Caco-2 (cell line): ENCODE measurements around the gene ZBTB42. TPM values are rescaled to one million over a fixed set of nuclear protein-coding genes. Genes with fewer than 3 reads are reported as not detected.

Source experiments
- BruUV-seq: library from RNA; stranded (reverse); fragments of 400-500 nt; replicated peaks from 2 replicates; lab custom pipeline; 2021; lab: Mats Ljungman, UMichigan
- CTCF ChIA-PET: fragments of 300-600 bp; sonication (Branson Sonifier 250); formaldehyde crosslinking; loops from one replicate; lab custom pipeline; 2022; ENCODE audit warnings: antibody characterized with exemption; lab: Charles Lee
- POLR2A ChIA-PET: fragments of 300-600 bp; sonication (Branson Sonifier 250); formaldehyde crosslinking; loops from one replicate; lab custom pipeline; 2022; ENCODE audit warnings: antibody characterized with exemption; lab: Charles Lee
- DNase-seq, 2 experiments: peaks; one replicate each; pipeline versions ENCODE4 v3.0.0 to v3.0.0-alpha.2; 2020 to 2022
- H3K27me3 ChIP-seq: replicated peaks from 2 replicates; pipeline ENCODE4 v1.6.0; 2011; ENCODE audit warnings: low read length; ENCODE audit not compliant: control insufficient read depth, insufficient read depth
- H3K36me3 ChIP-seq: 2 replicates; pipeline ENCODE4 v1.5.1; 2011; ENCODE audit warnings: low read length; ENCODE audit not compliant: control insufficient read depth, insufficient read depth
- H3K4me1 ChIP-seq: fragments of 250-450 bp; sonication (Bioruptor Pico); 2 replicates; pipeline ENCODE4 v1.5.1; 2020; ENCODE audit warnings: mild to moderate bottlenecking
- H3K4me3 ChIP-seq: 2 replicates; pipeline ENCODE4 v1.5.1; 2011; ENCODE audit warnings: low read depth, mild to moderate bottlenecking, control low read depth, low read length
- H3K9me3 ChIP-seq: fragments of 250-450 bp; sonication (Bioruptor Pico); 2 replicates; pipeline ENCODE4 v1.5.1; 2020; ENCODE audit warnings: mild to moderate bottlenecking, moderate library complexity
- H3K27ac Mint-ChIP-seq: one replicate; pipeline ENCODE4 v1.8.0; 2022; ENCODE audit warnings: mixed read lengths; ENCODE audit not compliant: unreplicated experiment
- H3K27me3 Mint-ChIP-seq: one replicate; pipeline ENCODE4 v1.8.0; 2022; ENCODE audit warnings: mixed read lengths; ENCODE audit not compliant: insufficient read depth, unreplicated experiment
- H3K36me3 Mint-ChIP-seq: one replicate; pipeline ENCODE4 v1.8.0; 2022; ENCODE audit warnings: mild to moderate bottlenecking, mixed read lengths; ENCODE audit not compliant: insufficient read depth, unreplicated experiment
- H3K4me1 Mint-ChIP-seq: one replicate; pipeline ENCODE4 v1.8.0; 2022; ENCODE audit warnings: low read depth, mixed read lengths; ENCODE audit not compliant: unreplicated experiment
- H3K4me3 Mint-ChIP-seq: one replicate; pipeline ENCODE4 v1.8.0; 2022; ENCODE audit warnings: mild to moderate bottlenecking, moderate library complexity, mixed read lengths; ENCODE audit not compliant: unreplicated experiment
- H3K9me3 Mint-ChIP-seq: one replicate; pipeline ENCODE4 v1.8.0; 2022; ENCODE audit warnings: mixed read lengths; ENCODE audit not compliant: unreplicated experiment
- intact Hi-C: fragments of 100-400 bp; cut with micrococcal nuclease; formaldehyde crosslinking; loops from one replicate; pipeline ENCODE4 v1.10.0; 2022; ENCODE audit not compliant: unreplicated experiment
- total RNA-seq: library from RNA; stranded (reverse); gene quantifications from 2 replicates; pipeline ENCODE4 v1.2.3, GENCODE V29; 2022
- TF ChIP-seq, protein P1 (sequence below), 2 experiments: fragments of 200-600 bp in 1 of 2; IDR thresholded peaks; 1 replicate in 1 of 2; 2 replicates in 1 of 2; pipeline versions ENCODE4 v1.5.1 to v1.8.0; 2011 to 2022; ENCODE audit warnings: antibody characterized with exemption in 1 of 2, control low read depth in 1 of 2, inconsistent platforms in 1 of 2, low read depth in 1 of 2, low read length in 1 of 2, mild to moderate bottlenecking in 1 of 2, moderate library complexity in 1 of 2; ENCODE audit not compliant: insufficient read depth in 1 of 2, severe bottlenecking in 1 of 2, unreplicated experiment in 1 of 2

ZBTB42 gene
- total RNA-seq, 1 experiment from 2014 or later: 9.7 TPM

DNA sequence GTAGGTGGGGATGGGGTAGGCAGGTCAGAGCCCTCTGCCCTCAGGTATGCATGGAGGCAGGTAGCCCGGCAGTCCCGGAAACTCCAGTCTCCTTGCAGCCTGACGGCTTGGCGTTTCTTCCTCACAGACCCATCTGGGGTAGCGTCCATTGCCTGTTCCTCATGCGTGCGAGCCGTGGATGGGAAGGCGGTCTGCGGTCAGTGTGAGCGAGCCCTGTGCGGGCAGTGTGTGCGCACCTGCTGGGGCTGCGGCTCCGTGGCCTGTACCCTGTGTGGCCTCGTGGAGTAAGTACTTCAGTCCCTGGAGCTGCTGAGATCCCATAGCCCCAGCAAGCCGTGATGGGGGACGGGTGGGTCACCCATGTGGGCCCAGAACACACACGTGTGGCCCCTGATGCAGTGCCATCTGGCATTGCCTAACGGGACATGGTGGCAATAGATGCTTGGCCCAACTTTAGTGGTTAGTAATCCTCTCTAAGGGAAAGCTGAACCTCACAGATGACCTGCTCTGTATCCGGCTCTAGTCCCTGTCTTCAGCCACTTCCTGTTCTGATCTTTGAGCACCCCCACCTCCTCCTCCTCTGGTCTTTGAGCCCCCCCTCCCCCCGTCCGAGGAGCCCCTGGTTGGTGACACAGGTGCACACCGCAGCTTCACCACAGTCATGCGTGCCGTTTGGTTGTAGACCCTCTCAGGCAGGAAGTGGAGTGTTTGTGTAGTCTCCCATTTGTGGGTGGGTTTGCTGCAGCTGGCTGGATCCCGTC lies 44.2 kb upstream of the ZBTB42 start:
- H3K9me3 Mint-ChIP-seq: no peaks in the 10 kb centered on the region
- no peaks in the 10 kb centered on the region for H3K9me3 ChIP-seq
- ChIA-PET POLR2A (no interaction called here), CTCF (no interaction called here)
- BruUV-seq: no TSS peak
- intact Hi-C loops: no loop called here
- peaks cover 12% of the 10 kb centered on the region for H3K4me1 Mint-ChIP-seq
- peaks cover 16% of the 10 kb centered on the region for H3K4me1 ChIP-seq
- TF ChIP-seq, protein P1, sequence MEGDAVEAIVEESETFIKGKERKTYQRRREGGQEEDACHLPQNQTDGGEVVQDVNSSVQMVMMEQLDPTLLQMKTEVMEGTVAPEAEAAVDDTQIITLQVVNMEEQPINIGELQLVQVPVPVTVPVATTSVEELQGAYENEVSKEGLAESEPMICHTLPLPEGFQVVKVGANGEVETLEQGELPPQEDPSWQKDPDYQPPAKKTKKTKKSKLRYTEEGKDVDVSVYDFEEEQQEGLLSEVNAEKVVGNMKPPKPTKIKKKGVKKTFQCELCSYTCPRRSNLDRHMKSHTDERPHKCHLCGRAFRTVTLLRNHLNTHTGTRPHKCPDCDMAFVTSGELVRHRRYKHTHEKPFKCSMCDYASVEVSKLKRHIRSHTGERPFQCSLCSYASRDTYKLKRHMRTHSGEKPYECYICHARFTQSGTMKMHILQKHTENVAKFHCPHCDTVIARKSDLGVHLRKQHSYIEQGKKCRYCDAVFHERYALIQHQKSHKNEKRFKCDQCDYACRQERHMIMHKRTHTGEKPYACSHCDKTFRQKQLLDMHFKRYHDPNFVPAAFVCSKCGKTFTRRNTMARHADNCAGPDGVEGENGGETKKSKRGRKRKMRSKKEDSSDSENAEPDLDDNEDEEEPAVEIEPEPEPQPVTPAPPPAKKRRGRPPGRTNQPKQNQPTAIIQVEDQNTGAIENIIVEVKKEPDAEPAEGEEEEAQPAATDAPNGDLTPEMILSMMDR (IDR thresholded peaks at IDR 0.05; ENCODE audit: insufficient read depth in 1 of 2, low read depth in 1 of 2, low read length in 1 of 2, severe bottlenecking in 1 of 2, unreplicated experiment in 1 of 2): no peak
- peaks cover 82% of the 10 kb centered on the region for H3K36me3 Mint-ChIP-seq
- H3K27me3 ChIP-seq: no peaks in the 10 kb centered on the region
- no peak overlapping the region for H3K27ac Mint-ChIP-seq
- H3K36me3 ChIP-seq: peaks cover 3% of the 10 kb centered on the region; the same call in 1 of the 2 replicates
- no peak overlapping the region for H3K4me3 Mint-ChIP-seq
- no peaks in the 10 kb centered on the region for H3K27me3 Mint-ChIP-seq
- no peak overlapping the region for H3K4me3 ChIP-seq
- no peak for DNase-seq

DNA sequence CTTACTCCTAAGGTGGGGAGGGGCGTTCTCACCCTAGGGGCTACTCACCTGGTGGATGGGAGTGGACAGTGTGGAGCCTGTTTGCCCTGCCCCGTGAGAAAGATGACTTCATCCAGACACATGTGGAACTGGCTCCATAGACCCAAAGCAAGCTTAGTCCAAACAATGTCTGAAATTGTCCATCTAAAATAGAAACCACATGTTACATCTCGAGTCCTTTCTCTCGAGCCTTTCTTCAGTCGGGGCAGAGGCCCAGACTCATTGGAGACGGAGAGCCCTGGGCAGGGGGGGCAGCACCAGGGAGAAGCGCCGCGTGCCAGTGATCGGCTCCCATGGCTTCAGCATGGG lies 43.7 kb upstream of the ZBTB42 start:
- Histone ChIP-seq H3K36me3 (peaks cover 3% of the 10 kb centered on the region; the same call in 1 of the 2 replicates), H3K27me3 (no peaks in the 10 kb centered on the region), H3K9me3 (no peaks in the 10 kb centered on the region), H3K4me3 (no peak overlapping the region), H3K4me1 (peaks cover 11% of the 10 kb centered on the region)
- POLR2A ChIA-PET: no interaction called here
- no TSS peak for BruUV-seq
- CTCF ChIA-PET: no interaction called here
- TF ChIP-seq, protein P1 (IDR thresholded peaks at IDR 0.05; ENCODE audit: insufficient read depth in 1 of 2, low read depth in 1 of 2, low read length in 1 of 2, severe bottlenecking in 1 of 2, unreplicated experiment in 1 of 2): no peak
- DNase-seq: no peak
- Mint-ChIP-seq H3K9me3 (no peaks in the 10 kb centered on the region), H3K4me3 (no peak overlapping the region), H3K36me3 (peaks cover 87% of the 10 kb centered on the region), H3K27me3 (no peaks in the 10 kb centered on the region), H3K4me1 (peaks cover 12% of the 10 kb centered on the region), H3K27ac (no peak overlapping the region)
- intact Hi-C loops: no loop called here

DNA sequence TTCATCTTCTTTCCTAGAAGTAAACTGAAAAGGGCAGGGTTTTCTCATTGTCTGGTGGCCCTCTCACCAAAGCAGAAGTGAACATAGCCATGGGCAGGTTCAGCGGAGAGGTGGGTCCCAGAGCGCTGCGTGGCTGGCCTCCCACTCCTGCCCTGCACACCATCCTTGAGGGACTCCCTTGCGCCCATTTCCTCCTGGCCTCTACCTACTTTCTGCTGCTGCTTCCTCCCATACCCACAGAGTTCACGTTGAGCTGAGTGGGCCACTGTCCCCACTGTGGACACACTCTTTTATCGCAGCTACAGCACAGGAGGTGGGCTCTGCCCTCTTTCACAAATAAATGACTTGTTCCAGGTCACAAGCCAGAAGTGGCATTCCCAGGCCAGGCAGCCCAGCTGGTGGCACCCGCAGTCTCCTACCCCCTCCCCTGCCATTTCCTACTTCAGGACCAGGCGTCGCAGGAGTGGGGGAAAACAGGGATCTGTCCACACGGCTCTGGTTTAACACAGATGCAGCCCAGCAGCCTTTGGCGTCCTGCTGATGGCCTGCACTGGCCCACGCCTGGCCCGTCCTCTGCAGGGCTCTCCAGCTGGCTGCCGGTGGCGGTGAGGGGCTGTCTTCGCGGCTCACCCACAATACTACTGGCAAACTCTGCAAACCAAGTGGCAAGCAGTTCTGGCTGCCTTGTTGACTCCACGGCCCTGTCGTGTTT lies 43.1 kb upstream of the ZBTB42 start:
- no peak for DNase-seq
- ChIA-PET CTCF (no interaction called here), POLR2A (no interaction called here)
- H3K4me1 Mint-ChIP-seq: peaks cover 12% of the 10 kb centered on the region
- no peaks in the 10 kb centered on the region for H3K9me3 Mint-ChIP-seq
- no peaks in the 10 kb centered on the region for H3K27me3 ChIP-seq
- H3K4me3 Mint-ChIP-seq: no peak overlapping the region
- no peak overlapping the region for H3K4me3 ChIP-seq
- H3K9me3 ChIP-seq: no peaks in the 10 kb centered on the region
- no peaks in the 10 kb centered on the region for H3K27me3 Mint-ChIP-seq
- H3K27ac Mint-ChIP-seq: no peak overlapping the region
- H3K4me1 ChIP-seq: peaks cover 11% of the 10 kb centered on the region
- peaks cover 85% of the 10 kb centered on the region for H3K36me3 Mint-ChIP-seq
- no TSS peak for BruUV-seq
- peaks cover 3% of the 10 kb centered on the region; the same call in 1 of the 2 replicates for H3K36me3 ChIP-seq
- TF ChIP-seq, protein P1 (IDR thresholded peaks at IDR 0.05; ENCODE audit: insufficient read depth in 1 of 2, low read depth in 1 of 2, low read length in 1 of 2, severe bottlenecking in 1 of 2, unreplicated experiment in 1 of 2): no peak
- intact Hi-C loops: no loop called here
